HCT116 (cell line): ENCODE data around the gene CWH43. TPM values are rescaled to one million over a fixed set of nuclear protein-coding genes. Genes with fewer than 3 reads are reported as not detected.
"Not testable (repeated sequence)": the region's sequence is repeated elsewhere in the genome, so short reads cannot be mapped to it uniquely, and the experiment has no call there.

Source experiments
- ATAC-seq: fragments of 200-7000 bp; cut with Tn5 transposase; 2 replicates; pipeline ENCODE4 v1.9.1; 2020; ENCODE audit warnings: mild to moderate bottlenecking, moderate library complexity
- BruUV-seq: library from RNA; stranded (reverse); fragments of 400-500 nt; replicated peaks from 2 replicates; lab custom pipeline; 2021; lab: Mats Ljungman, UMichigan
- CTCF ChIA-PET: fragments of 300-600 bp; sonication (Branson Sonifier 250); formaldehyde crosslinking; loops from one replicate; lab custom pipeline; 2021; ENCODE audit warnings: antibody characterized with exemption; lab: Charles Lee
- POLR2A ChIA-PET: fragments of 300-600, 350-600 bp; sonication (Branson Sonifier 250); formaldehyde crosslinking; loops from one replicate; lab custom pipeline; 2021; ENCODE audit warnings: antibody characterized with exemption; lab: Charles Lee
- RAD21 ChIA-PET, 2 experiments: fragments of 300-600 bp; sonication (Branson Sonifier 250); formaldehyde crosslinking; loops; one replicate each; lab custom pipeline; 2023; ENCODE audit warnings: low total read pairs in 2 of 2; ENCODE audit not compliant: uncharacterized antibody in 2 of 2, unreplicated experiment in 2 of 2, low non-redundant PET in 1 of 2; lab: Charles Lee
- DNase-seq: peaks from one replicate; pipeline ENCODE4 v3.0.0-alpha.2; 2010; ENCODE audit warnings: low read depth, low spot score
- H2AFZ ChIP-seq: fragments of 200-600 bp; shearing (Covaris generic), sonication (generic); 2 replicates; pipeline ENCODE4 v1.6.1; 2017; ENCODE audit warnings: low read depth, mixed run types, mixed read lengths, antibody characterized with exemption, low read length; ENCODE audit not compliant: poor library complexity, severe bottlenecking
- H3K27ac ChIP-seq: 2 replicates; pipeline ENCODE4 v1.5.1; 2012; ENCODE audit warnings: low read depth, low read length
- H3K27me3 ChIP-seq: fragments of 200-600 bp; sonication (generic); 2 replicates; pipeline ENCODE4 v1.6.1; 2016; ENCODE audit warnings: mixed run types, low read length, mixed read lengths; ENCODE audit not compliant: insufficient read depth
- H3K36me3 ChIP-seq, 2 experiments: fragments of 200-500 bp in 1 of 2; fragments of 200-600 bp in 1 of 2; sonication (Bioruptor generic) in 1 of 2; sonication (generic) in 1 of 2; 2 replicates each; pipeline versions ENCODE4 v1.5.1 to v1.6.1; 2014 to 2016; ENCODE audit warnings: low read length in 2 of 2, inconsistent platforms in 1 of 2, mixed read lengths in 1 of 2, mixed run types in 1 of 2; ENCODE audit not compliant: insufficient read depth in 2 of 2, control insufficient read depth in 1 of 2
- H3K4me1 ChIP-seq, 2 experiments: fragments of 200-600 bp in 1 of 2; sonication (generic) in 1 of 2; 2 replicates each; pipeline versions ENCODE4 v1.5.1 to v1.6.1; 2012 to 2017; ENCODE audit warnings: low read length in 2 of 2, inconsistent platforms in 1 of 2, mild to moderate bottlenecking in 1 of 2, mixed read lengths in 1 of 2, mixed run types in 1 of 2, moderate library complexity in 1 of 2; ENCODE audit not compliant: insufficient read depth in 2 of 2, control insufficient read depth in 1 of 2
- H3K4me2 ChIP-seq: fragments of 200-600 bp; sonication (generic); 2 replicates; pipeline ENCODE4 v1.6.1; 2017; ENCODE audit warnings: mixed run types, low read length, mixed read lengths
- H3K4me3 ChIP-seq, 2 experiments: fragments of 200-600 bp in 1 of 2; sonication (generic) in 1 of 2; replicated peaks in 1 of 2; 2 replicates each; pipeline ENCODE4 v1.5.1; 2011 to 2016; ENCODE audit warnings: low read length in 2 of 2, control low read depth in 1 of 2, low read depth in 1 of 2, mild to moderate bottlenecking in 1 of 2, mixed read lengths in 1 of 2, mixed run types in 1 of 2
- H3K79me2 ChIP-seq: fragments of 200-600 bp; sonication (generic); 2 replicates; pipeline ENCODE4 v1.6.1; 2017; ENCODE audit warnings: mild to moderate bottlenecking, mixed run types, low read length, moderate library complexity, mixed read lengths; ENCODE audit not compliant: insufficient read depth
- H3K9ac ChIP-seq: fragments of 200-600 bp; sonication (generic); 2 replicates; pipeline ENCODE4 v1.6.1; 2016; ENCODE audit warnings: low read length, mixed read lengths
- H3K9me2 ChIP-seq: fragments of 200-600 bp; sonication (generic), shearing (Covaris generic); 2 replicates; pipeline ENCODE4 v1.6.1; 2017; ENCODE audit warnings: mixed run types, mild to moderate bottlenecking, moderate library complexity; ENCODE audit not compliant: insufficient read depth
- H3K9me3 ChIP-seq, 2 experiments: fragments of 200-500 bp in 1 of 2; fragments of 200-600 bp in 1 of 2; sonication (Bioruptor generic) in 1 of 2; sonication (generic) in 1 of 2; 2 replicates each; pipeline ENCODE4 v1.6.1; 2014 to 2017; ENCODE audit warnings: low read length in 2 of 2, mixed read lengths in 2 of 2, inconsistent platforms in 1 of 2, low read depth in 1 of 2, mild to moderate bottlenecking in 1 of 2, mixed run types in 1 of 2, moderate library complexity in 1 of 2; ENCODE audit not compliant: control insufficient read depth in 1 of 2, insufficient read depth in 1 of 2
- H4K20me1 ChIP-seq: fragments of 200-600 bp; sonication (generic), shearing (Covaris generic); 2 replicates; pipeline ENCODE4 v1.6.1; 2017; ENCODE audit warnings: mixed run types, mild to moderate bottlenecking, moderate library complexity; ENCODE audit not compliant: insufficient read depth
- CBX3 ChIP-seq: IDR thresholded peaks from 2 replicates; pipeline ENCODE4 v1.6.1; 2012; ENCODE audit warnings: low read depth
- CEBPB ChIP-seq: IDR thresholded peaks from 2 replicates; pipeline ENCODE4 v1.6.1; 2012; ENCODE audit warnings: low read depth
- CTCF ChIP-seq, 3 experiments: fragments of 200-600 bp in 1 of 3; sonication (generic) in 1 of 3; IDR thresholded peaks in 2 of 3; conservative IDR thresholded peaks in 1 of 3; 2 replicates each; pipeline ENCODE4 v1.5.1; 2012 to 2017; ENCODE audit warnings: low read depth in 2 of 3, low read length in 2 of 3, antibody characterized with exemption in 1 of 3, borderline replicate concordance in 1 of 3, control low read depth in 1 of 3, mild to moderate bottlenecking in 1 of 3, mixed read lengths in 1 of 3, mixed run types in 1 of 3, moderate library complexity in 1 of 3; ENCODE audit not compliant: insufficient read depth in 1 of 3
- EZH2 ChIP-seq: fragments of 200-600 bp; sonication (generic); IDR thresholded peaks from 2 replicates; pipeline ENCODE4 v1.6.1; 2017; ENCODE audit warnings: antibody characterized with exemption, mixed run types
- FOSL1 ChIP-seq: IDR thresholded peaks from 2 replicates; pipeline ENCODE4 v1.6.1; 2012; ENCODE audit warnings: low read depth
- JUND ChIP-seq: IDR thresholded peaks from 2 replicates; pipeline ENCODE4 v1.6.1; 2012
- MAX ChIP-seq: IDR thresholded peaks from 2 replicates; pipeline ENCODE4 v1.6.1; 2012
- POLR2A ChIP-seq: IDR thresholded peaks from 2 replicates; pipeline ENCODE4 v1.7.0; 2011; ENCODE audit warnings: borderline replicate concordance; ENCODE audit not compliant: insufficient read depth, insufficient read length; ENCODE audit errors: extremely low read depth
- RAD21 ChIP-seq: IDR thresholded peaks from 2 replicates; pipeline ENCODE4 v1.6.1; 2012; ENCODE audit warnings: low read depth, mild to moderate bottlenecking
- YY1 ChIP-seq: IDR thresholded peaks from 2 replicates; pipeline ENCODE4 v1.6.1; 2011; ENCODE audit warnings: low read length, low read depth, moderate library complexity, mild to moderate bottlenecking; ENCODE audit not compliant: insufficient replicate concordance; ENCODE audit errors: extremely low read depth
- ZBTB33 ChIP-seq: IDR thresholded peaks from 2 replicates; pipeline ENCODE4 v1.6.1; 2011; ENCODE audit warnings: mild to moderate bottlenecking, low read length, moderate library complexity; ENCODE audit not compliant: insufficient replicate concordance; ENCODE audit errors: extremely low read depth
- ZFX ChIP-seq: fragments of 450-650 bp; IDR thresholded peaks from 2 replicates; pipeline ENCODE4 v1.6.1; 2017
- intact Hi-C: fragments of 100-400 bp; cut with micrococcal nuclease; formaldehyde crosslinking; loops from 2 replicates; pipeline ENCODE4 v1.10.0; 2022
- total RNA-seq: library from RNA; stranded (reverse); gene quantifications from one replicate; pipeline ENCODE4 v1.2.1, GENCODE V29; 2021; ENCODE audit not compliant: unreplicated experiment

CWH43 gene
- total RNA-seq, 1 experiment from 2014 or later: not detected

GRCh38 chr4:48954314-48954713 is 31.8 kb upstream of the CWH43 start:
- Histone ChIP-seq H3K36me3 (no peaks in the 10 kb centered on the region), H3K4me3 (peak overlapping the region in 1 of 2 experiments; percentile 17; a peak in 2 of 4 replicates), H3K9me3 (peaks cover 0 to 5% of the 10 kb centered on the region in 2 experiments; a peak in 1 of 4 replicates), H3K4me2 (peak overlapping the region; percentile 63), H3K9ac (peak overlapping the region; percentile 15), H3K9me2 (no peaks in the 10 kb centered on the region), H2AFZ (peak overlapping the region; percentile 82), H3K4me1 (peaks cover 11 to 28% of the 10 kb centered on the region in 2 experiments; a peak in 3 of 4 replicates), H4K20me1 (no peaks in the 10 kb centered on the region), H3K79me2 (no peaks in the 10 kb centered on the region), H3K27me3 (no peaks in the 10 kb centered on the region), H3K27ac (peak overlapping the region; percentile 54; the same call in 1 of the 2 replicates)
- CTCF ChIA-PET: interaction anchor here (1.5 kb wide), 1 partner anchor 10 kb away, joined by 7 read pairs; no protein-coding TSS in a partner anchor
- BruUV-seq: no TSS peak
- TF ChIP-seq JUND (no peak), ZBTB33 (no peak), MAX (no peak), POLR2A (no peak), CTCF (IDR thresholded peaks at IDR 0.05 in 2 of 3, conservative IDR thresholded peaks at IDR 0.05 in 1 of 3; ENCODE audit: borderline replicate concordance in 1 of 3, insufficient read depth in 1 of 3, low read depth in 2 of 3, low read length in 2 of 3) (no peak), RAD21 (no peak), YY1 (no peak), ZFX (no peak), FOSL1 (no peak), CEBPB (no peak), CBX3 (no peak), EZH2 (no peak)
- intact Hi-C loops: loop anchor here (1.0 kb wide), 1 partner anchor 10 kb away; no protein-coding TSS in a partner anchor
- RAD21 ChIA-PET: no interaction called here
- POLR2A ChIA-PET: no interaction called here
- ATAC-seq: peak; percentile 58
- no peak for DNase-seq

GRCh38 chr4:48957366-48957765 is 28.7 kb upstream of the CWH43 start:
- ChIA-PET POLR2A (interaction anchor here (0.7 kb wide), 1 partner anchor 13 kb away, joined by 3 read pairs; no protein-coding TSS in a partner anchor), CTCF (interaction anchor here (1.5 kb wide), 2 partner anchors 13 kb away, joined by 5 to 8 read pairs; no protein-coding TSS in a partner anchor)
- H3K9me2 ChIP-seq, H2AFZ ChIP-seq, H3K27ac ChIP-seq, H3K79me2 ChIP-seq, H3K4me2 ChIP-seq, H3K4me3 ChIP-seq, BruUV-seq, RAD21 ChIA-PET, H3K36me3 ChIP-seq, H4K20me1 ChIP-seq, DNase-seq, ATAC-seq, intact Hi-C loops, H3K9ac ChIP-seq, H3K27me3 ChIP-seq, H3K9me3 ChIP-seq: not testable (repeated sequence)
- peaks cover 11 to 22% of the 10 kb centered on the region in 2 experiments; a peak in 3 of 4 replicates for H3K4me1 ChIP-seq
